Stimulated activated CD4-positive, alpha-beta T cell treated with anti-CD3 and anti-CD28 coated beads, Interleukin-12 subunit alpha, Interleukin-12 subunit beta, amount 100 ng/mL, for 24 hours (primary cell): ENCODE measurements around the gene RAB31.

Source experiments
- DNase-seq, 2 experiments: peaks; one replicate each; pipeline ENCODE4 v3.0.0-alpha.2; 2020; ENCODE audit warnings: low read depth in 2 of 2

RAB31 gene

DNA sequence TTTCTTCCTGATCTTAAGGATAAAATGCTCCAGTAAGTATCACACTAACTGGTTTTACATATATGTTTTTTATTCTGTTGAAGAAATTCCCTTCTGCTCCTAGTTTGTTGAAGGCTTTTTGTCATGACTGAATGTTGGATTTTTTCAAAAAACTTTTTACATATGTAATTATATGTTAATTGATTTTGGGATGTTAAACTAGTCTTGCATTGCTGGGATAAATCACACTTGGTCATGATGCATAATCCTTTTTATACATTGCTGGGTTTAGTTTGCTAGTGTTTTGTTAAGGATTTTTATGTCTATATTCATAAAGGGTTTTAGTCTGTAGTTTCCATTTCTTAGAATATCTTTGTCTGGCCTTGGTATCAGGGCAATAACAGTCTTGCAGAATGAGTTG, 112.0 kb downstream of the RAB31 start:
- no peak for DNase-seq

DNA sequence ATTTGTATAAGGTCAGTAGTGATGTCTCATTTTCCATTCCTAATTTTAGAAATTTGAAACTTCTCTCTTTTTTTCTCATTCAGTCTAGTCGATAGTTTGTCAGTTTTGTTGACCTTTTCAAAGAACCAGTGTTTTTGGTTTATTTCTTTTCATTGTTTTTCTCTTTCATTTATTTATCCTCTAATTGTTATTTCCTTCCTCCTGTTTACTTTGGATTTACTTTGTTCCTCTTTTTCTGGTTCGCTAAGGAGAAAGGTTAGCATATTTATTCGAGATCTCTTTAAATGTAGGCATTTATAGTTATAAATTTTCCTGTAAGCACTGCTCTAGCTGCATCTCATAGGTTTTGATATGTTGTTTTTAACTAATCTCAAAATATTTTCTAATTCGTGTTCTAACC, 112.6 kb downstream of the RAB31 start:
- DNase-seq, result no peak

DNA sequence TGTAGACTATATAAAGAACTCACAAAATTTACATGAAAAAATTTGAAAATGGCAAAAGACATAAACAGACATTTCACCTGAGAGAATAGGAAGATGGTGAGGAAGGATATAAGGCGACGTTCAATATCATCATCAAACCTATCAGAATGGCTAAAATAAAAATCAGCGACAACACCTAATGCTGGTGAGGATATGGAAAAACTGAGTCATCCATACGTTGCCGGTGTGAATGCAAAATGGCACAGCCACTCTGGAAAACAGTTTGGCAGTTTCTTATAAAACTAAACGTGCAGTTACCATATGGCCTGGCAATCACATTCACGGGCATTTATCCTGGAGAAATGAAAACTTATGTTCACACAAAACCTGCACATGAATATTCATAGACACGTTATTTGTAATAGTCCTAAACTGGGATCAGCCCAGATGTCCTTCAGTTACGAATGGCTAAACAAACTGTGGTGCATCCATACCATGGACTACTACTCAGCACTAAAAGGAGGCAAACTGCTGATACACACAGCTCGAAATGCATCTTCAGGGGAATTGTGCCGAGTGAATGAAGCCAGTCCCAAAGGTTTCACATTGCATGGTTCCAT, 114.6 kb downstream of the RAB31 start:
- DNase-seq, result no peak

DNA sequence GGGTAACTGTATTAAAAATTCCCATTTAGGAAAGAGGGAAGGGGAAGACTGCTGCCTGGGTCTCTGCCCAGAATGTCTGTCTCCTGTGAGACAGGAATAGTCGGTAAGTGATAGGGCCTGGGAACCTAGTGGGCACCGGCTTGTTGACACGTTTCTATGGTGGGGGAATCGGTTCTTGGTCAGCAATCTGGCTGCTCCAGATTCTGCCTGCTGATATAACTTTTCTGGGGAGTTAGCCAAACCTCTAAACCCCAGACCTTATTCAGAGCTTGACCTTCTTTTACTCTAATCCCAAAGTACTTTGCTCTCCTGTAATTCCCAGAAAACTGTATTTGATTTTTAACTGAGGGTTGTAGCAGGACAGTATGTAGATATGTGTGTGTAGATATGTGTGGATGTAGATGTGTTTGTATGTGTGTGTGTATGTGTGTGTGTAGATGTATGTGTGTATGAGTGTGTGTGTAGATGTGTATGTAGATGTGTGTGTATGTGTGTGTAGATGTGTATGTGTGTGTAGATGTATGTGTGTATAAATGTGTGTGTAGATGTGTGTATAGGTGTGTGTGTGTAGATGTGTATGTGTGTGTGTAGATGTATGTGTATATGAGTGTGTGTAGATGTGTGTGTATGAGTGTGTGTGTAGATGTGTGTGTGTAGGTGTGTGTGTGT, 115.8 kb downstream of the RAB31 start:
- DNase-seq, result no peak

DNA sequence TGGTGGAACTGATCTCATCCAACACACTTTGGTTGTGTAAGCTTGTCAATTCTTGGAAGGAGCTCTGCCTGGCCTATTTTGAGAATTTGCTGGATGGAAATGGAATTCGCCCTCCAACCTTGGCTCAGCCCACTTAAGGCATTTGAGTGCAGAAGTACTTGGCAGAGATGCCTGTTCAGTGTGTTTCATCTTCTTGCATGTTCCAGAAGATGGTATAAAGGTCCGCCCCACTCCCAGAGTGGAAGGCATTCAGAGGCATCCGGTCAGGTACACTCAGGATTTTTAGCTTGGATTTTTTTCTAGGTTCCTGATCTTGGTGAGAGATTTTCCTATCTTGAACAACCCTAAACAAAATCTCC, 116.4 kb downstream of the RAB31 start:
- DNase-seq, result no peak

DNA sequence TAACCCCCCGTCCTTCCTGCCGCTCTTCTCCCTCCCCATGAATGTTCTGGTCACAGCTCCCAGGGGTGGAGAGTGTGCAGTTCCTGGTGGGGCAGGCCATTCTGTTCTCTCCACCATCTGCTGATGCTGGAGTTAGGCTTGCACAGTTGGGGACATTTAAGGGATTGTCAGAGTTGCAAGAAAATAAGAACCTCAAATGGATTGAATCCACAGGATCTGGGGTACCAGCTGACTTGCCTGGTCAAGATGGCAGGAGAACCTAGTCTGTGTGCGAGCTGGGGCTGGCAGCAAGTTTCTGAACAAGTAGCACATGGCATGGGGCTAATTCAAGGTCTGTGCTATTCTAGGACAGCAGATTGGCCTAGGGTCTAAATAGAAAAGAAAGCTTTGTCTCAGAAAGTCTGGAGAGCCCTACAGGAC, 116.9 kb downstream of the RAB31 start:
- no peak for DNase-seq

DNA sequence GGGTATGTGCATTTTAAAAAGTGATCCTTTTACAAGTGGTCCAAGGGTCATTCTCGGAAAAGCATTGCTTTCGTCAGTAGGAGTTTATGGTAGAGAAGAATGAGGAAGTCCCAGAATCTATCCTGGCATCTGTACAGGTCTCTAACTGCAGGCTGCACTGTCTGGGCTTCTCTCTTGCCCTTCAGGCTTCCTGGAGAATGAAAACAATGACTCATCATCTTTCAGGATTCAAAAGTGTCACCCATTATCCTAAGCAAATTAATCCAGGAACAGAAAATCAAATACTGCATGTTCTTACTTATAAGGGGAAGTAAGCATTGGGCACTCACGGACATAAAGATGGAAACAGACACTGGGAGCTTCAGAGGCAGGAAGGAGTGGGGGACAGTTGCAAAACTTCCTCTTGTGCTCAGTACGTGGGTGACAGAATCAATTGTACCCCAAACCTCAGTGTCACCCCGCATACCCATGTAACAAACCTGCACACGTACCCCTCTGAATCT, 117.5 kb downstream of the RAB31 start:
- no peak for DNase-seq

DNA sequence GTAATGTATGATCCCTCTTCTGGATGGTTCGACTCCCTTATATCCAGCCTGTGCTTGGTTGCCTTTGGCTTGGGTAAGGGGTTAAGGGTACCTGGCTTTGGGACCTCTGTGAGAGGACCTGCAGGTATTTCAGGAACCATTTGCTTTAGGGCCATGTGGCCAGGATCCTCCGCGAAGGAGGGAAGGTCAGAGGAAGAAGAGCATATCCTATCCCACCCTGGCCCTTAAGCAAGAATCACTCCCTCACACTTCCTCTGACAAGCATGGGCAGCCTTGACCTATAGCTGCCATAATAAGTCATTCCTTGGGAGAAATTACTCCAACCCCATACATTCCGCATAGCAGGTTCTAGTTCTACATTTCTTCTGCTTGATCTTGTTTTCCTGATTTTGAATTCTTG, 118.6 kb downstream of the RAB31 start:
- no peak for DNase-seq

DNA sequence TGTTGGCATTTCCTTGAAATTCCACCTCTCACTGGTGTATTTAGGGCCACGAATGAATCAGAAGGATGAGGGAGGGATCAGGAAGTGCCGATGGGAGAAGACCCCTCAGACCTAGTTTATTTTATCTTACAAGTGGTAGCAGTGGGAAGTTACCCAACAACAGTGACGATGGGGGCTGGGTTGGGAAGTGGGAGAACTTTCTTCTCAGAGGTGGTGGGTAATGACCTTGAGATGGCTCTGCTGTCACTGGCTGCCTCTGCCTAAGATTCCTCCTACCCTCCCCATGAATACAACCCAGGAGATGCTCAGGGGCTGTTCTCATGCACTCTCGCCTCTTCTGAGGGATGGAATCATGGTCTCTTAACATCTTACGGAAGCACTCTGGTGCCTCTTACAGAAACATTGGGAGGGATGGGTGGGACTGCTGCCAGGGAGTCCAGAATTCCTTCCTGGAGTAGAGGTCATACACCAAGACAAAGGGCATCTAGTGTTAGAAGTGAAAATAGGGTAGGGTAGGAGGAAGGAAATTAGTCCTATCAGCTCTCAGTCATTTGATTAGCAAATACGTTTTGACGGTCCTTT, 119.2 kb downstream of the RAB31 start:
- no peak for DNase-seq

DNA sequence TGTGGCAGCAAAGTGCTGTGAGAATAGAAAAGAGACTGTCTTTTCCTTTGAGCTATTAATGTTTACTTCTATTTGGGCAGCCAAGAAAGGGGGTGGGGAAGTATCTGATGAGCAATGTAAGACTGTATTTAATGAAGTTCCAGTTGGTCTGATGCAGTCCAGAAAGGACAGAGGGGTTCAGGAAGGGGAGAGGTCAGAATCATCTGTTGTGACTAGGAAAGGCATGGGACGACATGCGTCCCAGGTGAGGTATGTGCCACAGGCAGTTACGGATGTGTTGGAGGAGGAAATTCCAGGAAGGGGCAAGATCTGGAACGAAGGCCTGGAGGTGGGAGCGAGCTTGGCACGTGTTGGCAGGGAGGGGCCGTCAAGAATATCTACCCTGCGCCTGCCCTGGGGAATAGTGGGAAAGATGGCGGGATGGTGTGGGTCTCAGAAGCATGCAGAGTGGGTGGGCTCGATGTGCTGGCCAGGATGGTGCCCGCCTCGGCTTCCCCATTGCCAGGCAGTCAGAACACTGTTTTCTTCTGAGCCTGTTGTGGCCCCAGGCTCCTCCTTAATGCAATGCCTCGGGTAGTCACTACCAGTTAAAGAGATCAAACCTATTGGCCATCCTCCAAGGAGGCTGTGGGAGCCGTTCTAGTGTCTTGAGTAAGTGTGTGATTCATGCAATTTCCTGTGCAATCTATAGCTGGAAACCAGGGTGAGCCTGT, 119.8 kb downstream of the RAB31 start:
- no peak for DNase-seq

DNA sequence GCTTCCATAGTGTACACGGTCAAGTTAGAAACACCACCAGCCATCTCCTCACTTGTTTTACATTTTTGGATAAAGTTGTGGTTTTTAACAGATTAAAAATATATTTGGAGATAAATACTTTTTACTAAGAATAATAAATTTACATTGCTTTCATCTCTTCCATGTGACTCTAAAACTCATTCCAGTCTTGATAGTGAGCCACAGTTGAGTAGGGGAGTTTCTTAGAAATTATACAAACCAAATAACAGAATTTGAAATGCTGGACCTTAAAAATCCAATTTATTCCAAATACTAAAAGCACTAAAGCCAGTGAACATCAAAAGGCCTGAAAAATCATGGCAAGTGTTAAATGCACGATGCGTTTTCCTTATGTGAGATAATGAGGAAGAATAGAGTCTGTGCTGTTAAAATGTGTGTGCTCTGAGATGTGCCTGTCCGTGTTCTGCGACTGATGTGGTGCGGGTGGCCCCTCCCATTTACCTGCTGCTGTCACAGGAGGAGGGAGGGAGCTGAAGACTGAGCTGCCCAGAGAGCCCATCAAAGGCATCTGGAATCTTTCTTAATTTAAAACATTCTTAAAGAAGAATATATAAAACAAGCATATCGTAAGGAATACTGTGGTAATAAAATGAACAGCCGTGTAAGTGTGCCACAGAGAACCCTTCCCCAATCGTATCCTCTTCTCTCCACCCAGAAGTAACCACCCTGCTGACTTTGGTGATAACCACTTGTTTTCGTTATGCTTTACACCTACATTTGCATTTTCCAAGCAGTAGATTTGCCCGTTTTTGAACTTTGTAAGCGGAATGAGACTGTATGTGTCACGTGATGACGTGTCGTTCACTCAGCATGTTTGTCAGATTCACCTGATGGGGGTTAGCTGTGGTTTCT, 120.7 kb downstream of the RAB31 start:
- DNase-seq, result no peak

DNA sequence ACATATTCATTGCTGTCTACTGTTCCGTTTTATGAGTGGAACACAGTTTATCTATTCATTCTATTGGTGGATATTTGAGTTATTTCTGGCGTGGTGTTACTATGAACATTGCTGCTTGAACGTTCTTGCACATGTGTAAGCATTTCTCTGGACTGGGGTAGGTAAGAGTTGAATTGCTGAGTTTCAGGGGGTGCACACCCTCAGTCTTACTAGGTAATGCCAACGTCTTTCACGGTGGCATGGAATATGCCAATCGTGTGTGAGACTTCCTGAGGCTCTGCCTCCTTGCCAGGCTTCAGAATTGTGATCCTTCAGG, 121.3 kb downstream of the RAB31 start:
- DNase-seq, result no peak

DNA sequence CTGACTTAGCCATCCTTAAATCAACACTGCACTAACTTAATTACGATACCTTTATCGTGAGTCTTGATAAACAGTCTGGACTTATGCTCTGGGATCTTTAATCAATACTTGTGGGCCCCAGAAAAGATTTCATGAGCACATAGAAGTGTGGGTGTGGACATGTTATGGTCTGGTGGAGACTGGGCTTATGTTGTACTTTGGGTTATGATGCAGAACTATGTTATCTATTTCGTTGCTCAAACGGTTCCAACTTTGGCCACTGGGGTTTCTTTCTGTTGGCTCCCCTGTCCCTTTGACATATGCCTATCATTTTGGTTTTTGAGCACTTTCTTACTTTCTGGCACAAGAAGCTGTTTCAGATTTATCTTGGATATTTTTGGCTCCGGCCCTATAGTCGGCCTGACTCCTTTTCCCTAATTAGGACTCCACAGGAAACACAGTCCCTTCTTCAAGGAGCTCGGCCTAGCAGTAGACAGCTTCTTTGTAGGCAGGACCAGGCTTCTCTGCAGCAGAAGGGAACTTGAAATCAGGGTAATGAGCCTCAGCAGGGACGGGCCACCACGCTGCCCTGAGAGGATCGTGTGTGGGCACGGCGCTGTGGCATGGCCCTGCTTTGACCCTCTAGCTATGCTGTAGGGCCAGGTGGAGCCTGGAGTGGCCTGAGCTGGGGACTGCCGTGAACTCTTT, 123.1 kb downstream of the RAB31 start:
- DNase-seq, result no peak

DNA sequence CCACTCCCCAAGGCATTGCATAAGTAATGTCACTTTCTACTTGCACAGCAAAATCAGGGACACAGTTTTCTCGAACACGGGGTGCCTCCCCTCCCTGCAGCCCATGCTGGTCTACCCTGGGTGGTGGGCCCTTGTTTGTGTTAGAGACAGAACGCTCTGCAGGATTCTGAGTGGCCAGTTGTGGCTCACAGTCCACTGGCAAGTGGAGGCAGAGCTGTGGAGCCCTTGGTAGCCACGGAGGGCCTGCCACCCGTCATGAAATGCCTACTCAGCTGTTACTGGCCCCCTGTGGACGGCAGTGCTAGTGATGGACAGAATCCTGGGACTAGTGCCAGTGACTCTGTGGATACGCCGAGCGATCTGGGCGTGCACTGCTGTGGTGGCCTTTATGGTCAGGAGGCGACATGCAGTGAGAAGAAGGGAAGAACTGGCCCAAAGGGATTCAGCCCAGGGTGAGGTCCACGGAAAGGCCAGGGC, 123.7 kb downstream of the RAB31 start:
- no peak for DNase-seq

DNA sequence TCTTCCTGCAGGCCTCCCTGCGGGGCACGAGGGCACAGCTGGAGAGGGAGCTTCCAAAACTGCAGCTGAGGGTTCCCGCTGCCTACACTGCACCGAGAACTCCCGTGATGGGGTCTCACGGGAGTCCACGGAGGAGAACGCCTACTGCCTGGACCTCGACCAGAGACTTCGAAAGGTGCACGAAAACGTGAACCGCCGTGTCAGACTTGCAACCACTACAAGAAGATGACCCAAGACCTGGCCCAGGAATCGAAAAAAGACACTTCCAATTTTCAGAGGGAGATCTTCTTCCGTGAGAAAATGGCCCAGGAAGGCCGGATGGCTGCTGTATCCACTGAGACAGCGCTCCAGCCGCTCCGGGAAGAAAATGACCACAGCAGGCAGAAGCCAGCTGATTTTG, 124.8 kb downstream of the RAB31 start:
- no peak for DNase-seq

DNA sequence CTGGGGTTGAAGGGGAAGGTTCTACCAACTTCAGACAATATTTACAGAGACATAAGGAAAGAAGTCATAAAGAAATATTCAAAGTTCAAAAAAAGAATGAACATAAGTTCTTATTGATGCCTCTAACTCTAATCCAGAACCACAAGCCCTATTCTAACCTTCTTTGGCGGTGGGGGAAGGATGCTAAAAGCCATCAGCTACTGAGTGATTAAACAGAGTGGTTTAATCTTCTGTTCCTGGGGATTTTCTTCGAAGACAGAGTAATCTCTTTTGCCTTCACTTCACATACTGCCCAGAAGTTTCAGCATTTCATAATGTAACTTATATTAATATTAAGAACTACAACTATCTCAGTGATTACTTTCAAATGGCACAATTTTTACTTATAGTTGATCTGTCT, 126.5 kb downstream of the RAB31 start:
- DNase-seq, result no peak

DNA sequence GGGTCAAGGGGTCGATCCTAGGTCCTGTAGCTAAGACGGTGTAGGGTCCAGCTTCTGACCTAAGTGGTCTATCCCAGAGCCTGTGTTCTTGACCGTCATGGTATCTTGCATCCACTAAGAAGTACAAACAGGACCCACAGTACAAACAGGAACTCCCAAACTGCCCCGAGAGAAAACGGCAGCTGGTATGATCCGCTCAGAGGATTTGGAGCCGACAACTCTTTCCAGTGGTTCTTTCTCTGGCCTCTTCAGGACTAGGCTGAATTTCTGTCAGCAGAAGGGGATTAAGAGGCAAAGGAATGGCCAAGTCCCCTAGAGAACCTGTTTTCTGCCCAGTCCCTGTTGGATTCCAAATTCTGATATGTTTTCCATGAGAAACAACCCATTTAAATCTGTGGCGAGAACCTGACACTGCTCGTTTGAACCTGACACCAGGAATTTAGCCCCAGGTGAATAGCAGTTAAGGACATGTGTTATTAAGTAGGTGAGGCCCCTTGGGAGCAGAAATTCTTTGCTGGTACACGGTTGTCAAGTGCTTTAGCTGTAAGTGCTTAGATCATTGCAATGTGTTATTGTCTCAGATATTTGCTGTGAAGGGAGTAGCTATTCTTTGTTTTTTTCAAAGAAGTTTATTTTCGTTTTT, 127.1 kb downstream of the RAB31 start:
- DNase-seq, result no peak

DNA sequence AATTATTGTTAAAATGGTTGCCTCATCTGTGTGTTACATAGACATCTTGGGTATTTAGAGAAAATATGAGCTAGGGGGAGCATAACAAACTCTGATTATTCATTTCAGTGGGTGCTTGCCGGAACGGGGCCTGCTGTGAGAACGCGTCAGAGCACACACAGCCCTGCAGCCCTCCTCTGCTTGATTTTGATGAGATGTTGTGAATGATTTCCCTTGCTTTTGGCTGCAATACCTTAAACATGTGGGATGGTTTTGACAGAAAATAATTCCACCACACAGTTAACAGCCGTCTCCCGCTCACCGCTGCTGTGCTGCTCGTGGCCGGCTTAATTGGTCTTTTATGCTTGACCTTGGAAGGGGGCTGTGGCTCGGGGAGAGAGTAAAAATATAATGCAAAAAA, 127.7 kb downstream of the RAB31 start:
- DNase-seq, result no peak

DNA sequence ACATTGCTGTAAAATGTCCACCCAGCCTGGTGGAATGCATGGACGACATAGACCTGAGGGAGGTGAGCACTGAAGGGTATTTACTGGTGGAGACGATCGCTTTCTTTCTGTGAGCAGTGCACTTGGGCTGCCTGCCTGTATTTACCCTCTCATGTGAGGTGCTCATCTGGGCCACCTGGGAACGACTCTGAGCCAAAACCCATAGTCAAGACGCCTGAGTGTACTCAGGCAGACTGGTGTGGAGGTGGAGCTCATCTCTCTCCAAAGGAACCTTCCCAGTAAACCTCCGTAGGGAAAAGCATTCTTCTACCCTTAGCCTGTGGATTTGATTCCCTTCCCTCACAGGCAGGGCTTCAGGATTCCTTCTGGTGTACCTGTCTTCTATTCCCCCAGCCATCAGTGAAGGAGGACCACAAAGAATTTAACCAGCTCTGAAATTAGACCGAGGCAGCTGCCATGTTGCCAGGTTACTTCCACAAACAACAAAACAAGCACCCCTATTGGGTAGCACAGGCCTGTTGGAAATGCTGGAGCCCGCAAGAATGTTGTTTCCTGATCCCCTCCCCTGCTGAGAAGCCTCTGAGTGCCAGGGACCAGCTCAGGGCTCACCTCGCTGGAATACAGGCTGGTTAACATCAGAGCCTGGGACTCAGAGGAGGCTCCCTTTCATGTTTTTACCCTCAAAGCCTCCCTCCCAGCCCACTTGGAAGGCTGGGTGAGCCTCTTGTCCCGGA, 130.2 kb downstream of the RAB31 start:
- DNase-seq, result no peak

DNA sequence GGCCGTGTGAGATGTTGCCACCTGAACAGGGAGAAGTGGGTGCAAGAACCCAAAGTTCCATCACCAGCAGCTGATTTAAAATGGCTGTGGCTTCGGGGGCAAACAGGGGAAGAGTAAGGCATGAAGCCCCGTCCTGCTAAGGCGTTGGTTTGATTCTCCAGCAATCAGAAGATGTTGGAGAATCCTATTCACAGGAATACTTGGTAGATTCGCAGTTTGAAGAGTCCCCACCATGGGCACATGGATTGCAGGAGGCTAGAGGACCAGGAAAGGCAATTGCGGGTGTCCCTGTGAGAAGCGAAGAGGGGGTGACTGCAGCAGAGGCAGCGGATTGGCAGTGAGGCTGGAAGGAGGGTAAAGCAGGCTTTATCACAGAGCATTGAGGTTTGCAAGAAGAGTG, 131.1 kb downstream of the RAB31 start:
- DNase-seq, result no peak
